Fibroblast of the conjunctiva (primary cell): ENCODE data around the gene PNPLA7.
A peak's percentile ranks its signal among the peaks of the same experiment; 100 is the strongest.

Source experiments
- DNase-seq: peaks from one replicate; pipeline ENCODE4 v3.0.0-alpha.2; 2010; ENCODE audit warnings: low read depth

PNPLA7 gene

DNA sequence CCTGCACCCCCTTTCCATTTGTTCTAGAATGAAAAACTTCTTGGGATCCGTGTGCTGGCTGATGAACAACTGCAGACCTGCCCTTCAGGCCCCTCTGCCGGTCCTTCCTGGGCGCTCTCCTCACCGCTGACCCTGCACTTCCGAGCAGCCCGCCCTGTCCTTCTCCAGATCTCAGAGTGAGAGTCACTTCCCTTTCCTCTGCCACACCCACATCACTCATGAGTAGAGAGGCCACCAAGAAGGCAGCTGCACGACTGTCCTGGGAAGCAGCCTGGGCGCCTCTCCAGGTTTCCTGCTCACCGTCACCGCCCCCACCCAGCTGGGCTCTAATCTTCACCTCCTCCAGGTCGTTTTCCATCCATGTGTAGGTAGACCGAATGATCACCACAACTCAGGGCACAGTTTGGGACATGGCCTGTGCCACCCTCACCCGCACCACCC lies 56.1 kb downstream of the PNPLA7 start:
- DNase-seq, result no peak

DNA sequence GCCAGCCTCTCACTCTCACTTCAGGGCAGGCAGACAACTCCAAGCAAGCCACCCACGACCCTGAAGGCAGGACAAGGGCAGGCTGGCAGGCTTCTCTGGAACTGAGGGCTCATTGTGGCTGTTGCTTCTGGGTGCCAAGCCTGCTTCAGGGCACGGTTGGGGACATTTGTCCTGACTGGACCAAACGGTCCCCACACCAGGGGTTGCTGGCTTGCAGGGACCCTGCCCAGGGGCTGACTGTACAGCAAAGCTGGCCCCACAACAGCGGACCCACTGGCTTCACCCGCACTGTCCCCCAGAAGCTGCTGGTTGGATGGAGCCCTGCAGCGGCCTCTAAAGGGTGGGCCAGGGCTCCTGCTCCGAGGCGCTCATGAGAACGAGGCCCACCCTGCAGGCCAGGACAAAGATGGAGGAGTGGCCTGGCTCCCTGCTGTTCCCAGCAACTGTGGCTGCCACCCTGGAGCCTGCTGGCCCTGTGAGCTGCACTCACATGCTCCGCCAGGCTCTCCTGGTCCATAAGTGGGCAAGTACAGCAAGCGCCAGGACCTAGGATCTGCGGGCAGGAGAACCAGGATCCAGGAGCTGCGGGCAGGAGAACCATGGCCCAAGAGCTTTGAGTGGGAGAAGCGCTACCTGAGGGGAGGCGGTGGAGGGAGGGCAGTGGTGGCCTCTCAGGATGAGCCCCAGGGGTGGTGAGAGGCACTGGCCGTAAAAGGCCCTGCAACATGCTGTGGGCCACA lies 56.7 kb downstream of the PNPLA7 start:
- DNase-seq, result no peak

DNA sequence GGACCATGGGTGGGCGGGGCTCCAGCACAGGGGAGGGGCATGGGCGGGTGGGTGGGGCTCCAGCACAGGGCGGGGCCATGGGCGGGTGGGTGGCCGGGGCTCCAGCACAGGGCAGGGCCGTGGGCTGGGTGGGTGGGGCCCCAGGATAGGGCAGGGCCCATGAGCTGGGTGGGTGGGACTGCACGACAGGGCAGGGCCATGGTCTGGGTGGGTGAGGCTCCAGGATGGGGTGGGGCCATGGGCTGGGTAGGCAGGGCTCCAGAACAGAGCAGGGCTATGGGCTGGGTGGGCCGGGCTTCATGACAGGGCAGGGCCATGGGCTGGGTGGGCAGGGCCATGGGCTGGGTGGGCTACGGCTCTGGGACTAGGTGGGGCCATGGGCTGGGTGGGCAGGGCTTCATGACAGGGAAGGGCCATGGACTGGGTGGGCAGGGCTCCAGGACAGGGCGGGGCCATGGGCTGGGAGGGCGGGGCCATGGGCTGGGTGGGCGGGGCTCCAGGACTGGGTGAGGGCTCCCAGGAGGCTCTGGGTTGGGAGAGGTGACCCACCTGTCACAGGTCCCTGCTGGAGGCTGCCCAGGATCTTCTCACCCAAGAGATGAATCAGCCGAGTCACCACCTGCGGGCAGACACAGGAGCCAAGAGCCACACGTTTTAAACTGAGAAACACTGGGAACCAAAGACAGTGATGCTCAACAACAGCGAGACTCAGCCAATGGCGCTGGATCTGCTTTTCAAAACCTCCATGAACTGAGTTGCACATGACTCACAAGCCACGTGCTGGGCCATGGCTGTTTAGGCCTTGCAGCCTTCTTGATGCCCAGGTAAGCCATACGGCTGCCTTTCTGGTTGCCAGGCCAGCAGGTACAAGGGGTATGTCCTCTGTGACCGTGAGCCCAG lies 57.5 kb downstream of the PNPLA7 start:
- DNase-seq, result no peak

DNA sequence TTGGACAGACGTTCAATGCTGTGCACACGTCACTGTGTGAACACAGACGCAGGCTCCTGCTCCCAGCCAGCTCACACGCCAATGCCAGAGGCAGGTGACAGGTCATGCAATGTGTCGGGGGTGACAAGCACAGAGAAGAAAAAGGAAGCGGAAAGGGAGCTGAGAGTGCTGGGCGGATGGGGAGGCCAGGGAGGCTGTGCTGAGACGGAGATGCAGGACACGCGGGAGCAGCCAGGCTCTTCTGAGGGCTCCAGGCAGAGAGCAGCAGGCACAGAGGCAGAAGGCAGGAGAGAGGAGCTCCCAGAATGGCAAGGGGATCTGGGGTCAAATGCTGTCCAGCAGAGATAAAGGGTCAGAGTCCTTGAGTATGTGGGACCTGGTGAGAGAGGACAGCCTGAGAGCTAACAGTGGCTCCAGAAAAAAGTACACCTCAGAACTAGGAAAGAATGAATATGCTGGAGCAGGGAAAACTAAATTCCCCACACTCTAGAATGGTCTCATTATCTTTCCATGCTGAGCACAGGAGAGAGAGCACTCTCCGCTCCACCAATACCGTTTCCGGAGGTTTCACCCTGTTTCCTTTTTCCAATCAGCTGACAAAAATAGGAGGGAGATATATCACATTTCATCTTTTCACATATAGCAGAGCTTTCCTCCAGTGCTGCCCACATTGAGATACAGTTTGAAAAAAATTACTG lies 58.3 kb downstream of the PNPLA7 start:
- DNase-seq, result no peak

DNA sequence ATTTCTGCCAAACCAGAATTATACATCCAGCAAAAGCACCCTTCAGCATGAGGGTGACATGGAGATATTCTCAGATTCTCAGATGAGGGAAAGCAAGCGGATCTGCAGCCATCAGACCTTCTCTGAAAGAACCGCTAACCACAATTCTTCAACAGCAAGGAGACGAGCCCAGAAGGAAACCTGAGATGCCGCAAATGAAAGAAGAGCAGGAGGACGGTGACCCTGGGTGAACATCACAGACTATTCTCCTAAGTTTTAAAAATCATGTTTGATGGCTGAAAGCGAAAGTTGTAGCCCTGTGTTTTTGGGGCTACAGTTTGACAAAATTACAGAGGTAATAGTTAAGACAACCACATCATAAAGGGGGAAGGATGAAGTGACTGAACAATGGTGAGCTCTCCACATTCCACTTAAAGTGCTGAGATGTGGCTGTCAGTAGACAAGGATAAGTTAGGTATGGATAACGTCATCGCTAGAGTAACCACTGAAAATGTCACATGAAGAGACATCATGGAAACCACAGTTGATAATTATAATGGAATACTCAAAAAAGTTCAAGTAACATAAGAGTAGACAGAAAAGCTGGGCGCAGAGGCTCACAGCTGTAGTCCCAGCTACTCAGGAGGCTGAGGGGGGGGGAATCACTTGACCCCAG lies 59.5 kb downstream of the PNPLA7 start:
- no peak for DNase-seq

DNA sequence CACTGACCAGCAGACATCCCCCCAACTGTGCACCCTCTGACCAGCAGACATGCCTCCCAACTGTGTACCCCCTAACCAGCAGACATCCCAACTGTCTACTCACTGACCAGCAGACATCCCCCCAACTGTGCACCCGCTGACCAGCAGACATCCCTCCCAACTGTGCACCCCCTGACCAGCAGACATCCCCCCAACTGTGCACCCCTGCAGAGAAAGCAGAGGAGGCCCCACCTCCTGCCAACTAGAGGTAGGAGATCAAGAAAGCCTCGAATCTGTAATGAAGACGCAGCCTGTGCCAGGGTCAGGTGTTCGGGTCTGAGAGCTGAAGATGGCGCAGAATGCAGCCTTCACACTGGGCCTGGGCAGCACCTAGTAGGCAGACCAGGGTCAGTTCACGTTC lies 61.3 kb downstream of the PNPLA7 start:
- DNase-seq, result no peak

DNA sequence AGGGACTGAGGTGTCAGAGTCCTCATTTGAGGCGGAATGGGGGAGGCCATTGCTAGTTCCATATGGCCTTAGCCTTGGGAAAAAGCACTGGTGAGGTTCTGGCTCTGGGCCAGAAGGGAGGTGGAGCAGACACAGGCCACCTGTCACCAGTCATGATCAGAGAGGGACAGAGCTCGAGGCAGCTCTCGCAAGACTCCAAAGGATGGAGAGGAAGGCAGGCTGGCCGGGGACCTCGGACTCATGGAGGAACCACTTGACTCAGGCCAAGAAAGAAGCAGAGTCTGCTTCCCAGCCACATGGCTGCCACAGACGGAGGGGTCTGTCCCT lies 61.9 kb downstream of the PNPLA7 start:
- DNase-seq, result no peak

DNA sequence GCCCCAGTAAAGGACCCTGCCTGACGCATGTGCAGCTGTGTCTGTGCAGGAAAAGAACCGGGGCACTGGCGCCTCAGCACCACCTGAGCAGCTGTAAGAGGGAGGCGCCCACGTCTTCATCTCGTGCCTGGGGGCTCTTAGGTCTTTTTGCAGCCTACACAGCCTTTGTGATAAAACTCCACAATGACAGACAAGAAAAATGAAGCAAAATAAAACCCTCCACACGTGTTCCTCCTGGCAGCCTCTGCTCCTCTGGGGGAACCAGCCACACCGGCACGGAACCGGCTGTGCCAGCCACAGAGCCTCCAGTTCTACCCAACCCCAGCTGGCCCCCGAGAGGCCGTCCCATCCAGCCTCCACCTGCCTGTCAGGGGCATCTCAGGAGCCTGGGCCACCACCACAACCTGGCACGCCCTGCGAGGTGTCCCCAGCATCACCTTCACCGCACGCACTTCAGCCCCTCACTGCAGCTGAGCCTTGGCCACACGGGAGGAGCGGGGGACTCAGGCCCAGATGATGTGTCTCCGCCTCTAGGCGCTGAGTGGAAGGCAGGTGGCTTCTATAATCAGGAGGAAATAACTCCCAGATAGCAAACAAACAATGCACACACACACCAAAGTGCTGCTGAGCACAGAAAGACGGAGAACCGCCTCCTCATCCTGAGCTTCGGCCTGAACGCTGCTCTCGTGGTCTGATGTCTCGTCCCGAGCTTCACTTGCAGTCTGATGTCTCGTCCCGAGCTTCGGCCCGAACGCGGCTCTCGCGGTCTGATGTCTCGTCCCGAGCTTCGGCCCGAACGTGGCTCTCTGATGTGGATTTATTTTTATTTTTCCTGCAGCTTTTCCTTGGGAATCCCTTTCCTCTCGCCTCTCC lies 62.5 kb downstream of the PNPLA7 start:
- no peak for DNase-seq

DNA sequence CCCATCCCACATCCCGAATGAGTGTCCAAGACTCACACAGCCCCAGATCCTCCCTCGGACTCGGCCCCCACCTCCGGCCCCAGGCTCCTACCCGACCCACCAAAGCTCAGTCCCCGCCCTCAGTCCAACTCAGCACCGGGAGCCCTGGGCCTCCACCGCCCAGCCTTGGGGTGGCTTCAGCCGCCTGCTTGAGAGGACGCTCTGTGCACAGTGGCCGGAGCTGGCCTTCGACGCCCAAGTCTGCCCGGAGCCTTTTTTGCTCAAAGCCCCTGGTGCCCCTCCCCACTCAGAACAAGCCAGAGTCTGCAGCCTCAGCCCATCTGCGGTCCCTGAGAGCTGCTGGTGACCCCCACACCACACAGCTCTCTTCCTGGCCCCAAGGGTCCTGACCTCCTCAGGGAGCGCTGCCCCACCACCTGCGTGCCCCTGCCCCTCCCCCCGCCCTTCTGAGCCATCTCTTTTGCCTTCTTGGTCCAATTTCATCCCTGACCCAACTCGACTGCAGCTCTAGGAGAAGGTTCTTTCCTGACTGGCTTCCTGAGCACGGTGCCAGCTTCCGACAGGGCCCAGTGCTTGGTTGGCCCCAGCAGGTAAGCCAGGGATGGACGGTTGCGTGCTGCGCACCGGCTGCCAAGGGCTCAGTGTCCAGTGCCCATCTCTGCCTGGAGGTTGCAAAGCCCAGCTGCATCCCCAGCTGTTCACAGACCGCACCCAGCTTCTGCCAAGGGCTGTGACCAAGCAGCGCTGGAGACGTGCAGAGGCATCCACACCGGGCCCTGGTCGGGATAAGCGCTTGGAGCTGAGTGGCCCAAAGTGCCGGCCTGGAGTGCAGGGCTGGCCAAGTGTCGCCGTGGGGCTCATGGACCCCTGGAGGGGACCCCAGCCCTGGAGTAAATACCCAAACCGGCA lies 63.4 kb downstream of the PNPLA7 start:
- no peak for DNase-seq

DNA sequence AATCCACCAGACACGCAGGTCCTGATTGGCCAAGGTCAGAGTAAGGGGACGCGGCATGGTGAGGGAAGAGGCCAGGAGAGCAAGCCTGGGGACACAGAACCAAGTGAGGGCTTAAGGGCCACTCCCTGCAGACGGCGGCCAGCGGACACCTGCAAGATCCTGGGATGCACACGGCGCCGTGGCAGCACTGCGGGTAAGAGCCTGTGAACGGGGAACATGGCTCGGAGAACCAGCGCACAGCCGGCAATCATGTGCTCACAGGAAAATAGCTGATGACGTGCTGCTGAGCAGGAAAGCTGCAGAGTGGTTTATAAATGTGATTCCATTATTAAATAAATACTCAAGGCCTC lies 64.1 kb downstream of the PNPLA7 start:
- no peak for DNase-seq

DNA sequence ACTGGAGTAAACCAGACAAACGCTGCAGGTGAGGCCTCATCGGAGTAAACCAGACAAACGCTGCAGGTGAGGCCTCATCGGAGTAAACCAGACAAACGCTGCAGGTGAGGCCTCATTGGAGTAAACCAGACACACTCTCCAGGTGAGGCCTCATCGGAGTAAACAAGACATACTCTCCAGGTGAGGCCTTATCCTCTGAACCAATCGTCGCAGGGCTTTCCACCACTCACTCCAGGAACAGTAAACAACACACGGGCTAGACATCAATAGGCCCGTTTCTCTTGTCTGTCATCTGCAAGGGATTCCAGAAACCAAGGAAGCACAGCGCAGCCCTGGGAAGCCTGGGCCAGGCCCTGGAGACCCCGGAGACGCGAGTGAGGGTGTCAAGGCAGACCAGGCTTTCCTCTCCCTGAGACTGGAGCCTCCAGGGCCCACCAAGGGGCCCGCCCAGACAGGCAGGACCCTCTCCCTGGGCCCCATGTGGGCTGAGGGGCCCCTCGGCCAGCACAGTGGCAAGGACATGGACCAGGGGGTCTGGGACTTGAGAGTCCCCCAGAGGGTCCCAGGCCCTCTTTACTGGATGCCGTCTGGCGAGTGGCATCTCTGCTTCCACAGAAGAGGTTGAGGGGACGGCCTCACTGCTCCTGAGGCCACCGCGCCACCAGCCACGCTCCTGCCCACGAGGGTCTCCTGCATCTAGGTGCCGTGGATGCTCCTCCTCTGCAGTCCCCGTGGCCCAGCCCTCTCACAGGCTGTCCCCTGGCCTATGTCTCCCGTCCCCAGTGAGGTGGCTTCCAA lies 64.7 kb downstream of the PNPLA7 start:
- DNase-seq, result no peak

DNA sequence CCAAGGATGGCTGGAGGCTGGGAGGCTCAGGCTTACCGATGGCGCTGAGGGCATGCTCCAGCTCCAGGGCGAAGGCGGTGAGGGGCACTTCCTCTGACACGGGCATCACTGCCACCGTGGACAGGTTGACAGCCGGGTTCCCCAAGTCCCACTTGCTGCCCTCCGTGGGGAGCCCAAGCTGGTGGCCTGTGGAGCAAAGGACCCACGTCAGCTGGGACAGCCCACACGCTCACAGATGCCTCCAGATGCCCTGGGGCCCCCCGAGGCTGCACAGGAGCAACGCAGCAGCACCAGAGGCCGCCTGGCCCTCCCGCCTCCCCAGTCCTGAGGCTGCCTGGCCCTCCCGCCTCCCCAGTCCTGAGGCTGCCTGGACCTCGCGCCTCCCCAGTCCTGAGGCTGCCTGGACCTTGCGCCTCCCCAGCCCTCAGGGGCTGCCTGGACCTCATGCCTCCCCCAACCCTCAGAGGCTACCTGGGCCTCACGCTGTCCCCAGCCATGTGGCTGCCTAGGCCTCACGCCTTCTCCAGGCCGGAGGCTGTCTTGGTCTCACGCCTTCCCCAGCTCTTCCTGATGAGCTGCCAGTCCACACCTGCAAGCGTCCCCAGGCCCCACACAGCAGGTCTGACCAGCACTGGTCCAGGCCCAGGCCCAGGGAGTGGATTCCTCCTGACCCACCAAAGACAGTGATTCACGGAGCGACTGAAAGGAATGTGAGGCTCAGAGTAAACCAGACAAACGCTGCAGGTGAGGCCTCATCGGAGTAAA lies 65.5 kb downstream of the PNPLA7 start:
- no peak for DNase-seq

DNA sequence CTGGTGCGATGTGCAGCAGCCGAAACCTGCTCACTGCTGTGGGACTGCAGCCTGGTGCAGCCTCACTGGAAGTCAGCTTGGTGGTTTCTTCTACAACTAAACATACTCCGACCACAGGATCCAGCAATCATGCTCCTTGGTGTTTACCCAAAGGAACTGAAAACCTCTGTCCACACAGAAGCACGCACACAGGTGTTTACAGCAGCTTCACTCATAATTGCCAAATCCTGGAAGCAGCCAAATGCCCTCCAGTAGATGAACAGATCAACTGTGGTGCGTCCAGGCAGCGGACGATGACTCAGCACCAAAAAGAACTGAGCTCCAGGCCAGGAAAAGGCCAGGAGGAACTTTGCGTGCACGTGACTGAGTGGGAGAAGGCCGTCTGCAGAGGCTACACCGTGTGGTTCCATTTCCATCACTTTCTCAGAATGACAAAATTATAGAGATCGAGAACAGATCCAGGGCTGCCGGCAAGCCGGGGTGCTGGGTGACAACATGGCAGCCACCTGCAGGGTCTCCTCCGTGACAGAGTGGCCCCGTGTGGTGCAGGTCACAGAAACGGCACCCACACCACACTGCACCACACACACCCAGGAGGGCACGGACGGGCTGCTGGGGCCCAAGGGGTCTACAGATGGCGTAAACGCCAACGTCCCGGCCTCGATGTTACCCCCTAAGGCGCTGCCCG lies 68.0 kb downstream of the PNPLA7 start:
- peak; percentile 26 for DNase-seq

DNA sequence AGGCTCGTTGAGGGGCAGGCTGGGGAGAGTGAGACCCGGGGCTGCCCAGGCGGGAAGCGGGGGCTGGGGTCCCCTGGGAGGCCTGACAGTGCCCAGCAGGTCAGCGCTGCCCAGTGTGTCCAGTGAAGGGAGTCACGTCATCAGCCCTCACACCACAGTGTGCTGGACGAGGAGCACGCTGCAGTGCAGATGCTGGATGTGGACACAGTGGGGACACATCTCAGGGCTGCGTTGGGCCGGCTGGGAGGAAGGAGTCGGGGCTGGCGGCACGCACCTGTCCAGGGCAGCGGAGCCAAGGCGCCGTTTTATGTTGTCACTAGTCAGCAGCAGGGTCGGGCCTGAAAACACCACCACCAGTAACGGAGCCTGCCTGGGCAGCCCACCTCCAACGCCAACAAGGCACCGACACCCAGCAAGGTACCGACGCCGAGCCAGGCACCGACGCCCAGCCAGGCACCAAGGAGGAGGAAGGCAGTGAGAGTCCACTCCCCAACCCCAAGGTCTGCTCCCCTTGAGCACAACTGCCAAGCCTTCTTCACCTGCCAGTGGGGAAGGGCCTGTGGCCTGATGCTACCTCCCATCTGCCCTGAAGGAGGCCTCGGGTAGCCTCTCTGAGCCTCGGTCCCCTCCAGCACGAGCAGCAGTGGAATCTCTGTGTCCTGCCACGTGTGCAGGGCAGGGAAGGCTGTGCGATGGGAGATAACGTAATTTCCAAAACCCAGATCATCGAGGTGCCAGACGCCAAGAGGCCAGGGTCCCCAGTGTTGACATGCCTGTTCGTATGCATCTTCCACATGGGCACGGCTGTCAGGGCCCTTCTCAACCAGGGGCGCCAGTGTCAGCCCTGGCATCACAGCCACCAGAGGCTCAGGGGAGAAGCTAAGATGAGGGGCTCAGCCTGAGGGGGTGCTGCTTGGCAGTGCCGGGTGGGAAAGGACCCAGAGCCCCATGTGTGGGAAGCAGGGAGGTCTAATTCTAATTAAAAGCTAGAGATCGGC lies 69.2 kb downstream of the PNPLA7 start:
- DNase-seq, result no peak

DNA sequence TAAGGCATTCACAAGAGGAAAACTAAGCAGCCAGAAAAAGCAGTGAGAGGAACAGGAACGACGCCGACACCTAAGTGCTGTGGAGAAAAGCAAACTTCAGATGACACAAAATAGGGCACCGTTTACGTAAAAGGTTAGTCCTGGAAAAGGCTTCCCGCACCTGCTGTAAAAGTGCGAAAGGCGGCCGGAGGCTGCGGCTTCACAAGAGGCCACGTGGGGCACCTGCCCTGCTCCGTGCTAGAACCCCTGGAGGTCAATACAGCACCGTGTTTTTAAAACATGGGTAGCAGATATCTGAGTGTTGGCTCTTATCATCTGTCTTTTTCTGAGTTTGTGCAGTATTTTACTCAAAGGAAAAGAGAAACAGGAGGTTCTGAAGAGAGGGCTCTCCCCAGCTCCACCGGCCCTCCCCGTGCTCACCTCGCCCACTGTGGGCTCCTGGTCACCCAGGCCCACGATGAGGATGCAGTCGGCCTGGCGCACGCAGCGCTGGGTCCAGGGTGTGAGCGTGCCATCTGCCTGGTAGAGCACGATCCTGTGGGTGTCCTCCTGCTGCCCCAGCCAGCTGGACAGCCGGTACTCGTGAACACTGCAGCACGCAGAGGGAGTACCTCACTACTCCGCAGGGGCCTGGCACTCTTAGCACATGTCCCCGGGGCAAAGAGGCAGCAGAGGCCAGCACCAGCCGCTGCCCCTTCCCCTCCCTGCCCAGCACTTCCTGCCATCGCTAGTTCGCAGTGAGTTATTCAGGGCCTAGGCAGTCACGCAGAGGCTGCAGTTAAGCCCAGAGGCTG lies 70.1 kb downstream of the PNPLA7 start:
- DNase-seq, result no peak
